CD4-positive, alpha-beta T cell treated with Interferon alpha-2 for 1 hour (primary cell): ENCODE results near the gene TNFSF13B.

Experiments used
- DNase-seq, 2 donors: peaks; one replicate each; pipeline ENCODE4 v3.0.0-alpha.2; 2020 to 2022

Gene TNFSF13B

DNA sequence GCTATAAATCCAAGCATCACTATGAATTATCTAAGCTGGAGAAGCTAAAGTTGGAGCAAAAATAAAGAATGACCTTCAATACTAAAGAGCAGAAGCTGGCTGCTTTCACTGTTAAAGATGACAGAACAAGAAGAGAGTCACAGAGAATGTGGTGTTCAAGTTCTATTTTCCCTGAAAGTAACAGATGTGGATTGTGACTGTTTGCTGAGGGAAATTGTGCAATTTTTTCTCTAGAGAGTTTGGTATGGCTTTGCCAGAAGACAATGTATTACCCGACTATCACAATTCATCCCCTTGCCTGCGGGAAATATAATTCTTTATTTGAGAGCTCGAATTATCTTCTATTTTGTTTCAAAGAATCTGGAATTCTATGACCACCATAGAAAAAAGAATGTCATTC, 83.1 kb downstream of the TNFSF13B start:
- no peak for DNase-seq

DNA sequence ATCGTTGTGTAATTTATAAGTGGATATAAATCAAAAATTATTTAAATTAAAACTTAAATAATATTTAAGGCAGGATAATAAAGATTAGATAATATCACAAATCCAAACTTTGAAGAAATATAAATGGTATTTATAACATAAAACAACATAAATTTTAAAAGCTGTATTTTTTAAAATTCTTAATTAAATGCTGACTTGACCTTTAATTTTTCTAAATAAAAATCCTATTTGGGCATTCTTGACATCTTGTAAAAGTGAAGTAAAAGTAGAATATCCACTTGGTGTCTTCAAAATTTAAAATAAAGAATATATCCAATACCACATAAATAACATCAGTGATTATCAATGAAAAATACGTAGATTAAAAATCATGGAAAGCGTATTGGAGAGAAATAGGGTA, 87.7 kb downstream of the TNFSF13B start:
- DNase-seq: no peak
